IPS-15b (cell line): ENCODE results near the gene ZKSCAN2.

Source experiments
- H3K27me3 ChIP-seq: one replicate; pipeline ENCODE4 v1.6.1; 2013; ENCODE audit warnings: low read length; ENCODE audit not compliant: control insufficient read depth, insufficient read depth
- H3K36me3 ChIP-seq: one replicate; pipeline ENCODE4 v1.6.1; 2013; ENCODE audit warnings: low read length; ENCODE audit not compliant: control insufficient read depth, insufficient read depth
- H3K4me1 ChIP-seq: one replicate; pipeline ENCODE4 v1.6.1; 2013; ENCODE audit warnings: mild to moderate bottlenecking, low read length; ENCODE audit not compliant: control insufficient read depth, insufficient read depth
- H3K4me3 ChIP-seq: one replicate; pipeline ENCODE4 v1.5.1; 2013; ENCODE audit warnings: low read depth, low read length
- H3K9ac ChIP-seq: one replicate; pipeline ENCODE4 v1.6.1; 2013; ENCODE audit warnings: low read depth, mild to moderate bottlenecking, low read length
- H3K9me3 ChIP-seq: one replicate; pipeline ENCODE4 v1.6.1; 2013; ENCODE audit warnings: mild to moderate bottlenecking, low read length; ENCODE audit not compliant: control insufficient read depth, insufficient read depth

ZKSCAN2 gene

GRCh38 chr16:25264597-25264996 is 7.0 kb upstream of the ZKSCAN2 start:
- peaks cover 3% of the 10 kb centered on the region for H3K36me3 ChIP-seq
- no peaks in the 10 kb centered on the region for H3K4me1 ChIP-seq
- no peak overlapping the region for H3K9ac ChIP-seq
- no peaks in the 10 kb centered on the region for H3K9me3 ChIP-seq
- no peaks in the 10 kb centered on the region for H3K27me3 ChIP-seq
- H3K4me3 ChIP-seq = no peak overlapping the region

GRCh38 chr16:25260416-25260815 is 2.8 kb upstream of the ZKSCAN2 start:
- Histone ChIP-seq H3K36me3 (peaks cover 3% of the 10 kb centered on the region), H3K4me3 (no peak overlapping the region), H3K4me1 (no peaks in the 10 kb centered on the region), H3K9me3 (no peaks in the 10 kb centered on the region), H3K9ac (no peak overlapping the region), H3K27me3 (no peaks in the 10 kb centered on the region)

GRCh38 chr16:25258861-25259179 is 1.2 kb upstream of the ZKSCAN2 start:
- H3K4me1 ChIP-seq = no peaks in the 10 kb centered on the region
- H3K27me3 ChIP-seq = no peaks in the 10 kb centered on the region
- H3K4me3 ChIP-seq = peak overlapping the region; percentile 97
- no peaks in the 10 kb centered on the region for H3K9me3 ChIP-seq
- peaks cover 7% of the 10 kb centered on the region for H3K36me3 ChIP-seq
- H3K9ac ChIP-seq = peak overlapping the region; percentile 97

- Histone ChIP-seq H3K4me1 (no peaks in the 10 kb centered on the region), H3K4me3 (peak overlapping the region; percentile 97), H3K36me3 (peaks cover 10% of the 10 kb centered on the region)
Observed at GRCh38 chr16:25257956-25258860, 563 bp upstream of the ZKSCAN2 start.

GRCh38 chr16:25256695-25257469 is 763 bp downstream of the ZKSCAN2 start:
- Histone ChIP-seq H3K9ac (peak overlapping the region; percentile 79), H3K9me3 (no peaks in the 10 kb centered on the region), H3K4me3 (peak overlapping the region; percentile 92), H3K36me3 (peaks cover 10% of the 10 kb centered on the region), H3K27me3 (no peaks in the 10 kb centered on the region), H3K4me1 (no peaks in the 10 kb centered on the region)

More at GRCh38 chr16:25257956-25258860, 563 bp upstream of the ZKSCAN2 start:
- peak overlapping the region; percentile 97 for H3K9ac ChIP-seq
- H3K27me3 ChIP-seq = no peaks in the 10 kb centered on the region
- no peaks in the 10 kb centered on the region for H3K9me3 ChIP-seq

GRCh38 chr16:25253322-25253721 is 4.3 kb downstream of the ZKSCAN2 start:
- Histone ChIP-seq H3K9ac (no peak overlapping the region), H3K9me3 (no peaks in the 10 kb centered on the region), H3K27me3 (no peaks in the 10 kb centered on the region), H3K4me3 (no peak overlapping the region), H3K36me3 (peaks cover 7% of the 10 kb centered on the region), H3K4me1 (no peaks in the 10 kb centered on the region)

GRCh38 chr16:25250467-25250866 is 7.2 kb downstream of the ZKSCAN2 start:
- Histone ChIP-seq H3K27me3 (no peaks in the 10 kb centered on the region), H3K9me3 (no peaks in the 10 kb centered on the region), H3K9ac (no peak overlapping the region), H3K36me3 (peaks cover 17% of the 10 kb centered on the region), H3K4me1 (no peaks in the 10 kb centered on the region), H3K4me3 (no peak overlapping the region)

- no peaks in the 10 kb centered on the region for H3K9me3 ChIP-seq
- no peak overlapping the region for H3K4me3 ChIP-seq
- no peaks in the 10 kb centered on the region for H3K27me3 ChIP-seq
- no peaks in the 10 kb centered on the region for H3K4me1 ChIP-seq
- H3K9ac ChIP-seq = no peak overlapping the region
- H3K36me3 ChIP-seq = no peaks in the 10 kb centered on the region
Observed at GRCh38 chr16:25235991-25236390, 21.7 kb downstream of the ZKSCAN2 start.

- peak overlapping the region; percentile 24 for H3K9ac ChIP-seq
- H3K4me1 ChIP-seq = no peaks in the 10 kb centered on the region
- H3K36me3 ChIP-seq = no peaks in the 10 kb centered on the region
- no peak overlapping the region for H3K4me3 ChIP-seq
- H3K27me3 ChIP-seq = no peaks in the 10 kb centered on the region
- H3K9me3 ChIP-seq = no peaks in the 10 kb centered on the region
Observed at GRCh38 chr16:25228372-25228771, 29.3 kb downstream of the ZKSCAN2 start.

GRCh38 chr16:25224731-25225319 is 32.8 kb downstream of the ZKSCAN2 start:
- H3K4me1 ChIP-seq = no peaks in the 10 kb centered on the region
- no peaks in the 10 kb centered on the region for H3K9me3 ChIP-seq
- no peak overlapping the region for H3K9ac ChIP-seq
- no peaks in the 10 kb centered on the region for H3K27me3 ChIP-seq
- no peaks in the 10 kb centered on the region for H3K36me3 ChIP-seq
- no peak overlapping the region for H3K4me3 ChIP-seq

GRCh38 chr16:25223964-25224363 is 33.7 kb downstream of the ZKSCAN2 start:
- Histone ChIP-seq H3K4me1 (no peaks in the 10 kb centered on the region), H3K27me3 (no peaks in the 10 kb centered on the region), H3K9ac (no peak overlapping the region), H3K4me3 (no peak overlapping the region), H3K36me3 (no peaks in the 10 kb centered on the region), H3K9me3 (no peaks in the 10 kb centered on the region)
